HG02763 (cell line): ENCODE results near the gene TCHP.

Source experiments
- ATAC-seq: cut with Tn5 transposase; IDR thresholded peaks from one replicate; pipeline ENCODE4 v1.9.1; 2021; ENCODE audit warnings: mild to moderate bottlenecking, moderate library complexity; ENCODE audit not compliant: unreplicated experiment

Gene TCHP

DNA sequence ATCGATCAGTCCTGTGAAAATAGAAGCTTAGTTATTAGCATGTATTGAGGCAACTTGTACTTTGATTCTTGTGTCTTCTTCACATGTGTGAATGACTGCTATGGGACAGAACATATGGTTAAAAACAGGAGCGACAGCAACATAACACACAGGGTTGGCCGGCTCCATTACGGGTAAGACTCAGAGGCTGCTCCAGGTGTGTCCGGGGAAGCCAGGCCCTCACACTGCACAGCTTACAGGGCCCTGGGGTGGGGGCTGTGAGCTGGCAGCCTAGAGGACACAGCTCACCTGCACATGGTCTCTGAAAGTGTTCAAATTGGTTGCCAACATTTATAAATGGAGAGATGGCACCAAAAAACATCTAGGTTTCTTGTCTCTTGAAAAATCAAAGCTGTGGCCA is 31.1 kb downstream of the TCHP start:
- ATAC-seq = no peak

DNA sequence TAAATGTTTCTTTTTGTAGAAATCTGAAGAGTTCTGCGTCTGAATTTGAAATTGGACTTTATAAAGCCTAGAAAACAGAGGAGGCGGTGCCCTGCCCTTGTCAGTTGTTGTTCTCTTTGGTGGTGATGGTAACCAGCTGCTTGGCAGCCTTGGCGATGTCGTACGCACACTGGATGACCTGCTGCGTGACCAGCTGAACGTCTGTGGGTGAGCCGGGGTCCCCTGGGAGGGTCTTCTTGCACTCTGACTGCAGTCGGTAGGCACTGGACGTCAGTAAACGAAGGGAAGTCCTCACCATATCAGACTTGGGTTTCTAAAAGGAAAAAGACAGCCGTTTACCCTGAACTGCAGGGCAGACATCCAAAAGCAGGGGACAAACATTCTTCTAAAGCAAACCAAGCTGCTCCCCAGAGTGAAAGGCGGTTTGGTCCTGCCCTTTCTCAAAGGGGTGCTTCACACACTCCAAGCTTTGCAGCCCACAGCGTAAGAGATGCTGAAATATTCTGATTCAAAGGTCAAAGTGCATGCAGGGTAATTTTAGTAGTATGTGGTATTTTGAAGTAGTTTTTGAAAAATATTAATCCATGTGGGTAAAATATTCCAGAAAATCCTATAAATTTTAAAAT is 32.9 kb downstream of the TCHP start:
- ATAC-seq = no peak

DNA sequence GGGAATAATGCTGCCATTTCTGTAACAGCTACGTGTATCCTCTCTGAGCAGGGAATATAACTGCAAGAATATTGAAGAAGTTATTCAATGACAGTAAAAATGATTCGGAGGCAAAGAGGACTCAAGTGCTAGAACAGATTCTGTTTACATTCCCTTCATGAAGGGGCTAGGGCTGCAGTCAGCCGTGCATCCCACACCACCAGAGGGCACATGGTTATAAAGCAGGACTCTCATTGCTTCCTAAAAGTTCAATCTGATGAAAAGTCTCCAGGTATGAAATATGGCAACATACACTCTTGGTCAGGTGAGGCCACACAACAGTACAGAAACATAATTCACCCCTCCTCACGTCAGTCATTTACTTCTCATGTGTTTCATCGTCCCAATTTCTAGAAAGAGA is 34.0 kb downstream of the TCHP start:
- no peak for ATAC-seq

DNA sequence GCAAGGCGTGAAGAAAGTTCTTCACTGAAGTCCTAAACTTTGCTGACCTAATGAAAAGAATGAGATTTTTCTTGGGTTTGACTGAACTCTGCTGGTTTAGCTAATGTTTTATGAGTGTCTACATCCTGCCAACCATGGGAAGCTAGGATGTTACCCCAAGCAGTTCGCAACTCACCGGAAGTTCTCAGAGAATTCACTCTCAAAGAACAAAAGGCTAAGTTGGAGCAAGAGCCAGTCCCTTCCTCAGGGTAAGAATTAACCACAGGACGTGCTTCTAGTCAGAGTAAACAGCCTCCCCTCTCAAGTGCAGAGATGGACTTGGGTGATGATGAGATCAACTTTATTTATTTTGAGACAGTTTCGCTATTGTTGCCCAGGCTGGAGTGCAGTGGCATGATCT is 37.3 kb downstream of the TCHP start:
- ATAC-seq = no peak

DNA sequence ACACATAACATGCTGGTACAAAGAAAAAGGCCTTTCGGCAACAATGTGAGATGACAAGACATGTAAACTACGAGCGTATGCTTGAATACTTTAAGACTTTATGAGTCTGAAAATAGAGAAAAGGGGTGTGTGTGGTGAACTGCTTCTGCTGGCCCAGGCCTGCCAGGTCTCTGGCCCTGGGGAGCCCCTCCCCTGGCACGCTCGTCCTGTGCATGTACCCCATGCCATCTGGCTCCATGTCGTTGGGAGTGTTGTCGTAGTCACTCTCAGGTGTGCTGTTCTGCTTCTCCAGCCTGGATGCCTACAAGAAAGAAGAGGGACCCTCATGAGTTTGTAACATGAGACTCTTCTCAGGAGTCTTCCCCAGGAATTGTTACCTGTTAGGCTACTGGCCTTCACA is 38.9 kb downstream of the TCHP start:
- no peak for ATAC-seq

DNA sequence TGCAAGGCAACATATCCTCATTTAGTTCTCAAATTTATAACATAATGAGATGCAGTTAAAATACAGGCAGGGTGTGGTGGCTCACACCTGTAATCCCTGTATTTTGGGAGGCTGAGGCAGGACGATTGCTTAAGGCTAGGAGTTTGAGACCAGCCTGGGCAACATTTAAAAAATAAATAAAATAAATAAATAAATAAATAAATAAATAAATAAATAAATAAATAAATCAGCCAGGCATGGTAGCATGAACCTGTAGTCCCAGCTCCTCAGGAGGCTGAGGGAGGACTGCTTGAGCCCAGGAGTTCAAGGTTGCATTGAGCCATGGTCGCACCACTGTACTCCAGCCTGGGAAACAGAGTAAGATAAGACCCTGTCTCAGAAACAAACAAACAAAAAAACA is 39.4 kb downstream of the TCHP start:
- ATAC-seq = no peak

DNA sequence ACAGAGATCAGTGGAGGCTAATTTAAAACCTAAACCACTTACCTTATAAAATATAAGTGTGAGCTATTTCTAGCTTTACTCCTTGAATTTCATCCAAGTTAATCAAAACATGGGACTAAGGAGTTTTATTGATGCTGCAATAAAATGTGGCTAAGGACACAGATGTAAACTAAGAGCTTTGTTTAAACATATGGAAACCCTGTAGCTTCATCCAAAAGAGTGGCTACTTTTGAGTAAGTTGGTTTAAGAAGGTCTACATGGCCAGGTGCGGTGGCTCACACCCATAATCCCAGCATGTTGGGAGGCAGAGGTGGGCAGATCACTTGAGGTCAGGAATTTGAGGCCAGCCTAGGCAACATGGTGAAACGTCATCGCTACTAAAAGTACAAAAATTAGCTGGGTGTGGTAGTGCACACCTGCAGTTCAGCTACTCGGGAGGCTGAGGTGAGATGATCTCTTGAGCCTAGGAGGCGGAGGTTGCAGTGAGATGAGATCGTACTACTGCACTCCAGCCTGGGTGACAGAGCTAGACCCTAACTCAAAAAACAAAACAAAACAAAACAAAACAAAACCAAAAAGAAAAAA is 40.4 kb downstream of the TCHP start:
- no peak for ATAC-seq

DNA sequence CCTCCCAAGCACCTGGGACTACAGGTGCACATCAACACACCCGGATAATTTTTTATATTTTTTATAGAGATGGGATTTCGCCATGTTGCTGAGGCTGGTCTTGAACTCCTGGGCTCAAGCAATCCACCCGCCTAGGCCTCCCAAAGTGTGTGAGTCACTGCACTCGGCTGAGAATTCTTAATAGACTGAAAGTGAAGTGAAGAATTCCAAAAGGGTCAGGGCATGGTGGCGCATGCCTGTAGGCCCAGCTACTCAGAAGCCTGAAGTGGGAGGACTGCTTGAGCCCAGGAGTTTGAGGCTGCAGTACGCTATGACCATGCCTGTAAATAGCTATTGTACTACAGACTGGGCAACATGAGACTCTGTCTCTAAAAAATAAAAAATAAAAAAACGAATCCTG is 43.7 kb downstream of the TCHP start:
- no peak for ATAC-seq

DNA sequence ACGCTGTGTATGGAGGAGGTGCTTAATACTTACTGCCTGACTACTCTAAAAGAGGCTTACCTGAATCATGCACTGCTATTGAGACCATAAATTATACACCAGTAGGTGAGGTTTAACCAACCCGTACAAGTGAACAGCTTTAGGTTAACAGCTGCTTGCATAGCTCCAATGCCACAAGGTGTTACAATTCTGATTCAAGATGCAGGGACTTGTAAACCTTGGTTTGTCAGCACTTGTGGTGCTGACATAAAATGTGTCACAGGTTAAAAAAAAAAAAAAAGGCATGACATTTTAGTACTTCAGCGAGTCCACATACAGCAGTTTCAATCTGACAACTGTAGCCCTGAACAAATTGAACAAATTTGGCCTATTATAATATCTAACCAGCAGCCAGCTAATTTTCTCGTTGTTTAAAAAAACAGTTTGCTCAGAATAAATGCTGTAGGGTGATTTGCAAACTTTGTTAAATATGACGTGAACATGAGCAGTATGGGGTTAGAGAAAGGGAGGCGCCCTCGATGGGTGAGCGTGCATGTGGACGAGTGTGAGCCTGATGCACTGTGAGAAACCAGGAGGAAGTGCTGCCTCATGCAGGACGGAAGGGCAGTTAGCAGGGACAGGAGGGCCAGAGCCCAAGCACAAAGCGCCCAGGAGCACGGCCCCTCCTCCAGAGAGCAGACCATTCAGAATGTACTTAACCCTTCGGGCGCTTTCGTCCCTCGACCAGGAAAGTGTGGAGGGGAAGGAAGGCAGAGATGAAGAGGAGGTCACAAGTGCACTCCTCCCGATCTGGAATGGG is 44.7 kb downstream of the TCHP start:
- no peak for ATAC-seq

DNA sequence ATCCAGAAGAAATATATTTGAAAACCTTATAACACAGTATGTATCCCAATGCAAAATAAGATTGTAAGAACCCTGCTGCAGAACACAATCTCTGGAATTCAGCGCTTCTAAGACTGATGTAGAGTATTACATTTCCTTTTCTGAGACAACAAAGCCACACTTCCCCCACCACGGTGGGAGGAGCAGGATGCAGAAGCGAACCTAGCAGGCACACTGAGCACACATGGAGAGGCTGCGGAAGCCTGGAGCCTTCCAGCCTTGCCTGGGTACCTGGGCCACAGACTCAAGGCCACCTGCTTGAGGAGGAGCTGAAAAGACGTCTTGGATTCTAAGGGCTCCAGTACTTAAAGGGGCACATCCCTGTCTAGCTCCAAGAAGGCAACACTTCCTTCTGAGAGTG is 46.4 kb downstream of the TCHP start:
- no peak for ATAC-seq

DNA sequence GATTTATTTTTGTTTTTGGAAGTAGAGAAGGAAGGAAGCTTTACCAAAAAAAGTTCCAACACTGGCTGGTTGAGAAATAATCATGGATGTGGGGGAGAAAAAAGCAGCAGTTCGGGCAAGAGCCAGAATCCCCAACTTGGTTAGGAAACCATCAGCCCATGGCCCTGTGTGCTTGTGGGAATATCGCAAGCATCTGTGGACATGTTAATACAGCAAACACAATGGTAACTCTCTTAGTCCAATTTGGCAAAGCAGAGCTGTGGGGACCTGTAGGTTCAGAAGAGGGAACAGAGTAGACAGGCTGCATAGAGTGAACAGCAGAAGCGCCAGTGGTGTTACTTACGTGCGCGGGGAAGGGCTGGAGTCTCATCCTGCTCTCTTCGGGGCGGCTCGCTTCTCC is 46.8 kb downstream of the TCHP start:
- ATAC-seq = no peak

DNA sequence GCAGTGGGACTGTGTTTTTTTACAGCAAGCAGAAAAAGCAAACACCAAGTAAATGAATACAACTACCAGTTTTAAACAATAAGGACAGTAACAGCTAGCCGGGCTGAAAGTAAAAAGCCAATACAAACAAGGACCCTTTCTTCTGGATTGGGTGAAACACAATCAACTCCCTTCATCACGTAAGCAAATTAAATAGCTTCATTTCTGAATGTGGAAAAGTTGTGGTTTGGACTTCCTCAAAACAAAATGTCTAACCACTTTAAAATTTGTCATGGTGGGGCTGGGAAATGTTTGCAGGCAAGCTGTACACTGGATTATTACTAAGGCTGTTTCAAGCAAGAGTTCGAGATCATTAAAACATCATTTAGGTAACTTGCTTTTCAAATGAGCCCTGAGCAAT is 47.4 kb downstream of the TCHP start:
- no peak for ATAC-seq

DNA sequence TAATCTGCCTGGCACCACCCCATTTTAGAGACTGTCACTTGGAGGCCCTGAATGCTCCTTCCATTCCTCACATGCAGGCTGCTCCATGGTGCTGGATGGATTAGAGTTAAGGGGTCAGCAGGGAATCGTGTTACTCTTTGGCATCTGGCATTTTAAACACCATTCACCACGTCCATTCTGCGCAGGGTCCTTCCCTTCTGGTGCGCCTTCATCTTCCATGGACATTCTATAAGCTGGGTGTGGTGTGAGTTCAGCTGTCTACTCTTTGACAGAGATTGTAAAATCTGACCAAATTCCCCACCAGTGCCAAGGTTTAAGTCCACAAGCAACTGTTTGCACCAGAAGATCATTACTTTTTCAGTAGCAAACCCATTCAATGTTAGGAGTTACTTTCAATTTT is 48.3 kb downstream of the TCHP start:
- no peak for ATAC-seq

DNA sequence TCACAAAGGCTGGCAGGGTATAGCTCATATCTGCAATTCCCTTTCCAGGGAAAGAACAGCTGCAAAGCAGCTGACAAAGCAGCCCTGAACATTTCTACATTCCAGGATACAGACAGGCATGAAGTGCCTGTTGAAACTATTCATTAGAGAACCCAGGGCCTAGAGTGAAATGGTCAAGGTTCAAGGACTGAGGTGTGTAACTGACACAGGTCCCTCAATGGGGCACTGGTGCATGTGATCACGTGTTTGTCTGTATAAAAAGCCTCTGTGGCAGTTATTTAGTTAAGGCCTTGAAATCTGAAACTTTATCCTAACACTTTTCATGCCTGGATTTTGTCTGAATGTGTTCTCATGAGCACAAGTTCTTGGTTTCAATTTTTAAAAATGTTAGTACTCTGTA is 49.0 kb downstream of the TCHP start:
- no peak for ATAC-seq

DNA sequence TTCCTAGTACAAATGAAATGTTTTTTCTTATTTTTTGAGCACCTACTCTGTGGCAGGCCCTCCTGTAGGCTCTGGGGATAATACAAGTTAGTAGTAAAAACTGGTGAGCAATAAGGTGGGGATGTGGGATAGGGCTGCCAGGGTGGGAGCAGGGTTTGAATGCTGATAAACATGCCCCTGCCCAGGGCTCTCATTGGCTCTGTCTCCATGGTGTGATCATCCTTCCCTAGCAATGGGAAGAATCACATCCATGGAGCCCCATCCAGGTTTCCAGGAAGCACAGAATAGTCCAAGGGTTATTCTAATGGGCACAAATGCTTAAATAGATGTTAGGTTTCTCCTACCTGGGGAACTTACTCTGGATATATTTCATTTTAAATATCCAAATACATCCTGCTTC is 50.6 kb downstream of the TCHP start:
- ATAC-seq = no peak

DNA sequence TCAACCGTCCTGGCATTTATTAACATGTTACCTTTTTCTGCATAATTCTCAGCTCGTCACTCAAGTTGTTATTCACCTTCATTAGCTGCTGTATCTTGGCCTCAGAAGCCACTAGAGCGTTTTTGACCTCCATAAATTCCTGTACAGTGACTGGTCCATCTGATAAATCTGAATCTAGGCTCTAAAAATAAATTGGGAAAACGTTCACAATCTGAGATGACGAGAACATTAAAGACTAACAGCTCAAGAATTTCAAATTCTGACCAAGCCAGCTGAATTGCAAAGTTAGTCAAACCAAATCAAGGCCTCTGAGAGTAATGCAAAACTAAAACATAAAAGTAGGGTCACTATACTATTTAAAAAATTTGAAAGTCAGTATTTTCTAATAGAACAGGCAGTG is 51.1 kb downstream of the TCHP start:
- ATAC-seq = no peak

DNA sequence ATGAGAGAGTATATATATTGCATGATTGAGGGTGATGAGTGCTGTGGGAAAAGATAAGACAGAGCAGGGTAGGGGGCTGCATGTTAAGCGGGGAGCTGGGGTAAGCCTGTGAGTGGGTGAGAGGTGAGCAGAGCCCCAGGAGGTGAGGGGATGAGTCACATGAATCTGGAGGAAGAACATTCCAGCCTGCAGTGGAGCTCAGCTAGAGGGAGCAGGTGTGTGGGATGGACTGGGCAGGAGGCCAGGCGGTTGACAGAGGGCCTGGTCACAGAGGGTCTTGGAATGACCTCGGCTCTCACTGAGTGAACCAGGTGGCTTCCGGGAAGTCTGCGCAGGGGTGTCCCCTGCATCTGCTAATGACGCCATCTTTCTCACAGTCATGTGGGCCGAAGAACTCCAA is 51.7 kb downstream of the TCHP start:
- ATAC-seq = no peak

DNA sequence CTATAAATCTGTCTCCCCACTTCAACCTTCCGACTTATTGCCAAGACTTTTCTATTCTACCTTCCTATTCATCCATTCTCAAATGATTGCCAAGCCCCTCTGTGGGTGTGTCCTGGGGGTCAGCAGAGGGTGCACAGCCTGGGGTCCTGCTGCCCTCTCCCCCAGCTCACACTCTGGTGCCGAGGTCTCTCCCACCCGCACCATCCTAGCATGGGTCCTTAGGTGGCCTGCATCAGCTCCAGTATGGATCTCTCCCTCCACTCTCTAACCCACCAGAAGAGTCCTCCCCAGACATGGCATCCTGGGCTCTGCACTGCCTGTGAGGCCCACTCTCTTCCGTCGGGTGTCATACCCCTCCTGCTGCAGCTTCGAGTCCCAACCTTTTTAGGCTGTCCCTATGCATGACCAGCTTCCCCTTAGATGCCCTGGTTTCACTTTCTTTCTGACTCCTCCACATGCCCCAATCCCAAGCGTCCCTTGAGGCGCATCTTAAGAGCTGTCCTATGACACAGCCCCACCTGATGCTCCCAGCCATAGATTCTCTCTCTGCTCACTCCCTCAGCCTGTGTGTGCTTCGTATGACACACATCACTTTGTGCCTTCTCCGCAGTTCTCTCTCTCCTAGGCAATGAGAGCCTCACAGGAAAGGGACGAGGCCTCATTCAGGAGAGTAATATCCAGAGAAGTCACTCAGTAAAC is 52.2 kb downstream of the TCHP start:
- no peak for ATAC-seq

DNA sequence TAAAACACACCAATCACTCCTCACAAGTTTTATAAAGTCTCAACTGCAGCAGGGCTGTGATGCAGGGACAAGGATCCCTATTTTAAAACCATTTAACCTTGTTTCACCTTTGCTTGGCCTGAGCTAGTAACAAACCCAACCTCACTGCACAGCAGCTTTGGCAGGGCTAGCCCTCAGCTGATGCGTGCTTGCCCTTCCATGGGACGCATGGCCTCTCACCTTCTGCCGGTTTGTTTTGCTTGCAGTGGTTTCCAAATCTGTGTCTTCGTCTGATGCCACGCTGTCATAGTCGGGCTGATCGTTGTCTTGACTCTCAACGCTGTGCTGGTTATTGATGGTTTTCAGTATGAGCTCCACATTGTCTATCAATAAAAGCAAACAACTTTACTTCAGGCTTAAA is 52.8 kb downstream of the TCHP start:
- no peak for ATAC-seq

DNA sequence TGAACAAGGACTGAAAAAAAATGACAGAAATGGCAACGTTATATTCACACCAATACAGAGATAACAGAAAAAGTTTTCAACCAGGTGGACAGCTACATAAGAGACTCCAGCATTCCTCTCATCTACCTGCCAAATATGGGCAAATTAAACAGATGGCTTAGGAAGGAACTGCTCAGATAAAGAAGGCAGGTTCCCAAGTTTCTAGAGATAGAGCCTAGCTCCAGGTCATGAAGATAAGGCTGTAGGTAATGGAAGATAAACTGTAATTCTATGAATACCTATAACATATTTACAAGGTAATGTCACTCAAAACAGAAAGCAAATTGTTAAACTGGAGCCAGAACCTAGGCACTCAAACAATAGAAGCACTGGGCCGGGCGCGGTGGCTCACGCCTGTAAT is 53.6 kb downstream of the TCHP start:
- ATAC-seq = no peak

DNA sequence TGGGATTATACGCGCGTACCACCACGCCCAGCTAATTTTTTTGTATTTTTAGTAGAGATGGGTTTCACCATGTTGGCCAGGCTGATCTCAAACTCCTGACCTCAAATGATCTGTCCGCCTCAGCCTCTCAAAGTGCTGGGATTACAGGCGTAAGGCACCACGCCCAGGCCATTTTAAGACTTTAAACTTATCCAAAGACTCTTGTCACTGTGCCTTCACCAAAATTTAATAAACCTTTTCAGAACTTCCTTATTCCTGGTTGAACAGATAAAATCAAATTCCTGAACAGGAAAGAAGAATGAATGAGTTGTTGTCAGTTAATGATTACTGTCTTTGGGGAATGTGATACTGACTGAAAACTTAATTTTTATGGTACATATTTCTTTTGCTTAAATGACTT is 58.3 kb downstream of the TCHP start:
- ATAC-seq = no peak
